HepG2 (cell line): ENCODE results near the gene LCTL. TPM values are rescaled to one million over a fixed set of nuclear protein-coding genes. Genes with fewer than 3 reads are reported as not detected.

Source experiments
- HMG20B ChIP-seq: conservative IDR thresholded peaks from 2 replicates; pipeline ENCODE4 v1.6.1; 2016; ENCODE audit warnings: missing genetic modification reagents, missing compliant biosample characterization
- HMGXB4 ChIP-seq, 2 experiments: sonication (generic) in 1 of 2; formaldehyde crosslinking in 1 of 2; IDR thresholded peaks; 2 replicates each; pipeline versions ENCODE4 v1.4.0 to v1.6.1; 2018 to 2020; ENCODE audit warnings: missing genetic modification reagents in 2 of 2, borderline replicate concordance in 1 of 2, low read depth in 1 of 2, mild to moderate bottlenecking in 1 of 2, missing biosample characterization in 1 of 2
- JUN ChIP-seq: sonication (generic); formaldehyde crosslinking; IDR thresholded peaks from 2 replicates; pipeline ENCODE4 v1.4.0; 2020; ENCODE audit warnings: mild to moderate bottlenecking, missing genetic modification reagents
- JUND ChIP-seq: sonication (generic); formaldehyde crosslinking; IDR thresholded peaks from 2 replicates; pipeline ENCODE4 v1.8.0; 2022; ENCODE audit warnings: mild to moderate bottlenecking, missing genetic modification reagents
- MAX ChIP-seq: IDR thresholded peaks from 2 replicates; pipeline ENCODE4 v1.6.1; 2012; ENCODE audit warnings: inconsistent platforms
- MIXL1 ChIP-seq: IDR thresholded peaks from 2 replicates; pipeline ENCODE4 v1.6.1; 2016
- PHB2 ChIP-seq: fragments of 450-650 bp; IDR thresholded peaks from 2 replicates; pipeline ENCODE4 v1.6.1; 2018; ENCODE audit not compliant: partially characterized antibody
- SAP130 ChIP-seq: IDR thresholded peaks from 2 replicates; pipeline ENCODE4 v1.6.1; 2016; ENCODE audit warnings: low read depth
- TEAD3 ChIP-seq: optimal IDR thresholded peaks from 2 replicates; pipeline ENCODE3; 2016; ENCODE audit warnings: borderline replicate concordance
- THAP11 ChIP-seq: IDR thresholded peaks from 2 replicates; pipeline ENCODE4 v1.6.1; 2016; ENCODE audit warnings: missing biosample characterization, missing genetic modification reagents
- TOPORS ChIP-seq: sonication (generic); formaldehyde crosslinking; IDR thresholded peaks from 2 replicates; pipeline ENCODE4 v1.8.0; 2023; ENCODE audit warnings: mild to moderate bottlenecking, missing genetic modification reagents
- ZBTB3 ChIP-seq: sonication (generic); formaldehyde crosslinking; IDR thresholded peaks from 2 replicates; pipeline ENCODE4 v1.4.0; 2020; ENCODE audit warnings: low read depth, mild to moderate bottlenecking, moderate library complexity, missing genetic modification reagents, borderline replicate concordance
- ZNF331 ChIP-seq: sonication (generic); formaldehyde crosslinking; IDR thresholded peaks from 2 replicates; pipeline ENCODE4 v1.4.0; 2020; ENCODE audit warnings: missing genetic modification reagents
- ZNF407 ChIP-seq: sonication (generic); formaldehyde crosslinking; IDR thresholded peaks from one replicate; pipeline ENCODE4 v1.5.1; 2020; ENCODE audit warnings: mild to moderate bottlenecking, missing genetic modification reagents; ENCODE audit errors: not compliant biosample characterization
- ZNF740 ChIP-seq: sonication (generic); formaldehyde crosslinking; IDR thresholded peaks from 2 replicates; pipeline ENCODE4 v1.4.0; 2020; ENCODE audit warnings: missing genetic modification reagents
- polyA plus RNA-seq, 8 experiments: library from polyadenylated mRNA; depleted of rRNA in 3 of 8; stranded (reverse) in 7 of 8; unstranded in 1 of 8; fragments of >200 nt; fragmentation: Illumina TruSeq in 4 of 8; extraction: Trizol in 4 of 8; gene quantifications; 2 replicates each; pipeline versions ENCODE4 v1.2.1 to v1.2.3, GENCODE V29; 2011 to 2016; ENCODE audit warnings: low read depth in 4 of 8, missing spikeins in 1 of 8, mixed read lengths in 1 of 8; ENCODE audit not compliant: insufficient read depth in 1 of 8
- total RNA-seq, 5 experiments: library from RNA; depleted of rRNA; stranded (reverse); fragments of >200 nt; fragmentation: Illumina TruSeq; extraction: Trizol; gene quantifications; 2 replicates each; pipeline ENCODE4 v1.2.3, GENCODE V29; 2016; ENCODE audit warnings: low read depth in 1 of 5
- TF ChIP-seq, protein P1 (sequence below): sonication (generic); formaldehyde crosslinking; IDR thresholded peaks from 2 replicates; pipeline ENCODE4 v1.4.0; 2020; ENCODE audit warnings: missing genetic modification reagents

LCTL gene
- total and polyA plus RNA-seq, 2 of the 13 experiments (the other 11 are each of a cell fraction or from before 2014, with no cell fraction given) = 0.96 to 1.4 TPM

- TF ChIP-seq ZNF407 (no peak), MIXL1 (0 out of 2 replicates have a peak, but pooled peaks have one; percentile 51), HMG20B (0 out of 2 replicates have a peak, but pooled peaks have one; percentile 11), HMGXB4 (CRISPR knock-in tag; IDR thresholded peaks at IDR 0.05; ENCODE audit: borderline replicate concordance in 1 of 2, low read depth in 1 of 2) (peak; percentile 62 to 75), SAP130 (CRISPR knock-in tag) (peak; percentile 57), JUN (CRISPR knock-in tag) (no peak), MAX (peak; percentile 52; the same call in 1 of the 2 replicates), JUND (CRISPR knock-in tag) (no peak), THAP11 (CRISPR knock-in tag) (no peak), ZNF331 (peak; percentile 46; the same call in 1 of the 2 replicates), TEAD3 (CRISPR knock-in tag) (peak; percentile 47), ZBTB3 (CRISPR knock-in tag) (no peak), PHB2 (no peak), TOPORS (no peak), ZNF740 (CRISPR knock-in tag) (no peak)
- TF ChIP-seq, protein P1, sequence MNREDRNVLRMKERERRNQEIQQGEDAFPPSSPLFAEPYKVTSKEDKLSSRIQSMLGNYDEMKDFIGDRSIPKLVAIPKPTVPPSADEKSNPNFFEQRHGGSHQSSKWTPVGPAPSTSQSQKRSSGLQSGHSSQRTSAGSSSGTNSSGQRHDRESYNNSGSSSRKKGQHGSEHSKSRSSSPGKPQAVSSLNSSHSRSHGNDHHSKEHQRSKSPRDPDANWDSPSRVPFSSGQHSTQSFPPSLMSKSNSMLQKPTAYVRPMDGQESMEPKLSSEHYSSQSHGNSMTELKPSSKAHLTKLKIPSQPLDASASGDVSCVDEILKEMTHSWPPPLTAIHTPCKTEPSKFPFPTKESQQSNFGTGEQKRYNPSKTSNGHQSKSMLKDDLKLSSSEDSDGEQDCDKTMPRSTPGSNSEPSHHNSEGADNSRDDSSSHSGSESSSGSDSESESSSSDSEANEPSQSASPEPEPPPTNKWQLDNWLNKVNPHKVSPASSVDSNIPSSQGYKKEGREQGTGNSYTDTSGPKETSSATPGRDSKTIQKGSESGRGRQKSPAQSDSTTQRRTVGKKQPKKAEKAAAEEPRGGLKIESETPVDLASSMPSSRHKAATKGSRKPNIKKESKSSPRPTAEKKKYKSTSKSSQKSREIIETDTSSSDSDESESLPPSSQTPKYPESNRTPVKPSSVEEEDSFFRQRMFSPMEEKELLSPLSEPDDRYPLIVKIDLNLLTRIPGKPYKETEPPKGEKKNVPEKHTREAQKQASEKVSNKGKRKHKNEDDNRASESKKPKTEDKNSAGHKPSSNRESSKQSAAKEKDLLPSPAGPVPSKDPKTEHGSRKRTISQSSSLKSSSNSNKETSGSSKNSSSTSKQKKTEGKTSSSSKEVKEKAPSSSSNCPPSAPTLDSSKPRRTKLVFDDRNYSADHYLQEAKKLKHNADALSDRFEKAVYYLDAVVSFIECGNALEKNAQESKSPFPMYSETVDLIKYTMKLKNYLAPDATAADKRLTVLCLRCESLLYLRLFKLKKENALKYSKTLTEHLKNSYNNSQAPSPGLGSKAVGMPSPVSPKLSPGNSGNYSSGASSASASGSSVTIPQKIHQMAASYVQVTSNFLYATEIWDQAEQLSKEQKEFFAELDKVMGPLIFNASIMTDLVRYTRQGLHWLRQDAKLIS (CRISPR knock-in tag) = no peak
Measured at GRCh38 chr15:66566963-66567531, 1.2 kb upstream of the LCTL start (continued).
